ENCODE results near the gene MOV10. TPM values are rescaled to one million over a fixed set of nuclear protein-coding genes. Genes with fewer than 3 reads are reported as not detected.

The MOV10 gene
- total and polyA plus RNA-seq, 2 of the 8 experiments (the other 6 are each of a cell fraction or from before 2014, with no cell fraction given), result 57.3 to 109 TPM

DNA sequence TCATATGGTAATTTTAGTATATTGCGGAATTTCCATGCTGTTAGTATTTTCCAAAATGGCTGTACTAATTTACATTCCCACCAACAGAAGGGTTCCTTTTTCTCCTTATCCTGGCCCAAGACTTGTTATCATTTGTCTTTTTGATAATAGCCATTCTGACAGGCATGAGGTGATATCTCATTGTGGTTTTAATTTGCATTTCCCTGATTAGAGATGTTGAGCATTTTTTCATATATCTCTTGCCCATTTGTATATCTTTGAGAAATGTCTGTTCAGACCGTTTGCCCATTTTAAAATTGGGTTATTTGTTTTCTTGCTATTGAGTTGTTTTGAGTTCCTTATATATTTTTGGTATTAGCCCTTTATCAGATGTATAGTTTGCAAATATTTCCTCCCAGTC lies 40.8 kb upstream of the MOV10 start (continued):
- TF ChIP-seq CHD1 (IDR thresholded peaks at IDR 0.05; ENCODE audit: low read depth, low read length) (no peak), SP2 (IDR thresholded peaks at IDR 0.05; ENCODE audit: low read length) (no peak), CBX8 (IDR thresholded peaks at IDR 0.05; ENCODE audit: borderline replicate concordance, low read depth, low read length) (no peak), GTF2F1 (IDR thresholded peaks at IDR 0.05; ENCODE audit: borderline replicate concordance, low read depth, low read length) (no peak), SIX5 (IDR thresholded peaks at IDR 0.05; ENCODE audit: low read depth, low read length) (no peak), SRF (IDR thresholded peaks at IDR 0.05; ENCODE audit: low read depth, low read length) (no peak)
- TF ChIP-seq, protein P1, sequence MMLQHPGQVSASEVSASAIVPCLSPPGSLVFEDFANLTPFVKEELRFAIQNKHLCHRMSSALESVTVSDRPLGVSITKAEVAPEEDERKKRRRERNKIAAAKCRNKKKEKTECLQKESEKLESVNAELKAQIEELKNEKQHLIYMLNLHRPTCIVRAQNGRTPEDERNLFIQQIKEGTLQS (IDR thresholded peaks at IDR 0.05; ENCODE audit: insufficient read depth, low read depth, low read length), result no peak
